CD14-positive monocyte (primary cell): ENCODE results near the gene DPF3. TPM values are rescaled to one million over a fixed set of nuclear protein-coding genes. Genes with fewer than 3 reads are reported as not detected.

ENCODE experiments used
- DNase-seq, 3 donors: peaks; one replicate each; pipeline ENCODE4 v3.0.0-alpha.2; 2011 to 2022
- H2AFZ ChIP-seq: 2 replicates; pipeline ENCODE4 v1.6.0; 2012; ENCODE audit warnings: mild to moderate bottlenecking, low read depth, low read length, inconsistent platforms; ENCODE audit not compliant: insufficient read depth, poor library complexity, severe bottlenecking
- H3K27ac ChIP-seq, 2 donors: 1 replicate in 1 of 2; 2 replicates in 1 of 2; pipeline ENCODE4 v1.5.1; 2012 to 2013; ENCODE audit warnings: low read length in 2 of 2, control low read depth in 1 of 2, inconsistent platforms in 1 of 2, low read depth in 1 of 2, mild to moderate bottlenecking in 1 of 2
- H3K27me3 ChIP-seq, 2 donors: one replicate each; pipeline versions ENCODE4 v1.6.0 to v1.6.1; 2011 to 2013; ENCODE audit warnings: low read length in 2 of 2; ENCODE audit not compliant: control insufficient read depth in 2 of 2, insufficient read depth in 2 of 2
- H3K36me3 ChIP-seq, 2 donors: replicated peaks in 1 of 2; 1 replicate in 1 of 2; 2 replicates in 1 of 2; pipeline versions ENCODE4 v1.5.1 to v1.6.1; 2012 to 2013; ENCODE audit warnings: low read length in 2 of 2, control low read depth in 1 of 2, inconsistent platforms in 1 of 2, mild to moderate bottlenecking in 1 of 2; ENCODE audit not compliant: insufficient read depth in 2 of 2, control insufficient read depth in 1 of 2
- H3K4me1 ChIP-seq, 2 donors: 1 replicate in 1 of 2; 2 replicates in 1 of 2; pipeline versions ENCODE4 v1.5.1 to v1.6.1; 2012 to 2013; ENCODE audit warnings: low read length in 2 of 2, control low read depth in 1 of 2, inconsistent platforms in 1 of 2, mild to moderate bottlenecking in 1 of 2, moderate library complexity in 1 of 2; ENCODE audit not compliant: insufficient read depth in 2 of 2, control insufficient read depth in 1 of 2
- H3K4me2 ChIP-seq: replicated peaks from 2 replicates; pipeline ENCODE3; 2012; ENCODE audit warnings: low read length, moderate library complexity, mild to moderate bottlenecking; ENCODE audit not compliant: poor library complexity, severe bottlenecking; ENCODE audit errors: extremely low read depth
- H3K4me3 ChIP-seq, 3 experiments: fragments of 200-600 bp in 1 of 3; sonication (generic) in 1 of 3; replicated peaks in 1 of 3; 1 replicate in 2 of 3; 2 replicates in 1 of 3; pipeline ENCODE4 v1.5.1; 2011 to 2013; ENCODE audit warnings: low read length in 3 of 3, mild to moderate bottlenecking in 3 of 3, control low read depth in 2 of 3, low read depth in 2 of 3, inconsistent platforms in 1 of 3, moderate library complexity in 1 of 3
- H3K79me2 ChIP-seq: 2 replicates; pipeline ENCODE4 v1.6.0; 2012; ENCODE audit warnings: mild to moderate bottlenecking, control low read depth, inconsistent platforms, low read length, moderate library complexity; ENCODE audit not compliant: insufficient read depth
- H3K9ac ChIP-seq: 2 replicates; pipeline ENCODE4 v1.6.0; 2017; ENCODE audit warnings: low read length, mild to moderate bottlenecking; ENCODE audit not compliant: insufficient read depth, poor library complexity, severe bottlenecking
- H3K9me3 ChIP-seq, 2 donors: replicated peaks in 1 of 2; 1 replicate in 1 of 2; 2 replicates in 1 of 2; pipeline versions ENCODE4 v1.5.1 to v1.6.1; 2012 to 2013; ENCODE audit warnings: low read length in 2 of 2, control low read depth in 1 of 2; ENCODE audit not compliant: control insufficient read depth in 1 of 2, insufficient read depth in 1 of 2
- H4K20me1 ChIP-seq: 2 replicates; pipeline ENCODE4 v1.6.0; 2012; ENCODE audit warnings: mild to moderate bottlenecking, low read length, control low read depth, moderate library complexity; ENCODE audit not compliant: insufficient read depth
- H3K27ac Mint-ChIP-seq, 7 donors: one replicate each; pipeline ENCODE4 v1.8.0; 2020; ENCODE audit warnings: mild to moderate bottlenecking in 7 of 7, mixed read lengths in 7 of 7, moderate library complexity in 6 of 7, inconsistent platforms in 2 of 7
- H3K27me3 Mint-ChIP-seq, 3 donors: one replicate each; pipeline ENCODE4 v1.8.0; 2021 to 2022; ENCODE audit warnings: low read depth in 3 of 3, mild to moderate bottlenecking in 3 of 3, mixed read lengths in 3 of 3, moderate library complexity in 3 of 3, inconsistent platforms in 1 of 3
- H3K36me3 Mint-ChIP-seq, 2 donors: one replicate each; pipeline ENCODE4 v1.8.0; 2020; ENCODE audit warnings: mixed read lengths in 2 of 2, inconsistent platforms in 1 of 2, mild to moderate bottlenecking in 1 of 2
- H3K4me1 Mint-ChIP-seq: one replicate; pipeline ENCODE4 v1.8.0; 2020; ENCODE audit warnings: mild to moderate bottlenecking, mixed read lengths
- H3K4me3 Mint-ChIP-seq, 2 donors: one replicate each; pipeline ENCODE4 v1.8.0; 2020; ENCODE audit warnings: mild to moderate bottlenecking in 2 of 2, mixed read lengths in 2 of 2, moderate library complexity in 1 of 2
- H3K9me3 Mint-ChIP-seq, 7 donors: one replicate each; pipeline ENCODE4 v1.8.0; 2020 to 2022; ENCODE audit warnings: mixed read lengths in 7 of 7, mild to moderate bottlenecking in 6 of 7, moderate library complexity in 6 of 7, inconsistent platforms in 2 of 7
- CTCF ChIP-seq: fragments of 200-600 bp; IDR thresholded peaks from one replicate; pipeline ENCODE4 v1.8.0; 2022; ENCODE audit warnings: antibody characterized with exemption, mild to moderate bottlenecking
- WGBS: methylation state at CpG from one replicate; pipeline ENCODE4 v1.1.5; 2013; ENCODE audit warnings: missing lambda C conversion rate; ENCODE audit not compliant: insufficient coverage; 5-methylcytosine and 5-hydroxymethylcytosine counted together
- intact Hi-C, 2 donors: fragments of 100-400 bp; cut with micrococcal nuclease; formaldehyde crosslinking; loops; one replicate each; pipeline versions ENCODE4 v1.15.0 to v1.15.1; 2023
- polyA plus RNA-seq, 3 donors: library from polyadenylated mRNA; depleted of rRNA in 1 of 3; unstranded in 2 of 3; stranded (reverse) in 1 of 3; fragments of 300-500 nt in 2 of 3; fragments of >200 nt in 1 of 3; fragmentation: Illumina TruSeq in 2 of 3; gene quantifications; 1 replicate in 2 of 3; 2 replicates in 1 of 3; pipeline ENCODE4 v1.2.3, GENCODE V29; 2012 to 2021

Gene DPF3
- polyA plus RNA-seq, 3 donors: 0.33 to 0.39 TPM; not detected in 1

DNA sequence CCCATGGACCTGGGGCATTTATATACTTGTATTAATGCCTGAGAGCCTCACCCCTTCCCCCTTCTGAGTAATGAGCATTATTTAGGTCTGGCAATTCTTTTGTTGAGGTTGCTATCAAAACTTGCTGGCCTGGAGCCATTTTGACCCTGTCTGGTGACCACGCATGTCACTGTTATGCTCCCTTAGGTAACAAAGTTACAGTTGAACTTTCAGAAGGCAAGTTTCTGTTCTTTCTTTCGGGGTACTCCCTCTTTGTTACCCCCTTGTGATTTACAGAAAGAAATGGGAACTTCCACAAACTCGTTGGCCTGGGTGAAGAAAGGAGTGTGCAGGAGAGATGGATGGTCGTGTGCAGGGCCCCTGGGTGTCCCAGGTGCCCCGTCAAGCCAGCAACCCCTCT is 305.4 kb downstream of the DPF3 start:
- Mint-ChIP-seq H3K27ac (no peak overlapping the region), H3K4me1 (no peaks in the 10 kb centered on the region), H3K36me3 (no peaks in the 10 kb centered on the region), H3K4me3 (no peak overlapping the region), H3K27me3 (peaks cover 31 to 43% (median 41%) of the 10 kb centered on the region in 3 donors), H3K9me3 (peaks cover 0 to 10% (median 2%) of the 10 kb centered on the region in 7 donors)
- Histone ChIP-seq H2AFZ (no peak overlapping the region), H3K36me3 (no peaks in the 10 kb centered on the region), H4K20me1 (no peaks in the 10 kb centered on the region), H3K9ac (no peak overlapping the region), H3K4me2 (no peak overlapping the region), H3K27me3 (peaks cover 18 to 39% of the 10 kb centered on the region in 2 donors), H3K79me2 (no peaks in the 10 kb centered on the region), H3K27ac (no peak overlapping the region), H3K4me1 (no peaks in the 10 kb centered on the region), H3K4me3 (no peak overlapping the region), H3K9me3 (no peaks in the 10 kb centered on the region)
- no peak for DNase-seq
- WGBS: no CpG with 5 or more reads among the region's 5 CpGs
- intact Hi-C loops: no loop called here
- TF ChIP-seq CTCF: no peak

DNA sequence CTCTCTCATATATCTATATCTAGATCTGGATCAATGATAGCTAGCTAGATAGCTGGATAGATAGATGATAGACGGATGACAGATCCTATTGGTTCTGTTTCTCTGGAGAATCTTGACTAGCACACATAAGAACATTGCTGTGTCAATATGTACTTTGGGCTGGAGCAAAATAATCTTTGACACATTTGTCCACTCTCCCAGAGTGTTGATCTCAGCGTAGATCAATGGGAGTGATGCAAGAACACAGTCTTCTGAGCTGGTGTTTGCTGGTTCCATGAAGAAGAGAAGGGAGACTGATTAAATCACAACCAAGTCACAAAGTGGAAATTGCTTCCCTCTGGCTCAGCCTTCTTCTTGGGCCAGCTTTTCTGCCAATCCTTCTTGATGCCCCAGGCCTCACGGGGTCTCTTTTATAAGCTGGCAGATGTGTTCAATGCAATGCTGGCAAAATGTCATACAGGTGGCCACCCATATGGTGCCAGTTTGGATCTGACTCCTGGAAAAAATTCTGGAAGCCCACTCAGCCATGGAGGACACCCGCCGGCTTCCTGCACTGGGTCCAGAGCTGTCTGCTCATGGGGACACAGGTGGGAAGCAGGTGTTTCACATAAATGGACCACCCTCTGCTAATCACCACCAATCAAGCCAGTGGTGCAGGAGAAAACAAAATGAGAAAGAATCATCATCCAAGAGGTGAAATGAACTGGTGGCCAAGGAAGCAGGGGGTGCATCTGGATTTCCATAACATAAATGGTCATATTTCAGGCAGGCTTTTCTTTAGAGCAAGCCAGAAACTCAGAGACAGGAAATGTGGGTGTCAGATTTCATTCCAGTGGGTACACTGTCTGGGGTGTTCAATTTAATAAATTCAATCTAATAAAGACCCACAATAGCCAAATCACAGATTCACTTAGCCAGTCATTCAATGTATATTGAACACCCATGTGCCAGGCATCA is 310.3 kb downstream of the DPF3 start:
- Histone ChIP-seq H3K4me2 (no peak overlapping the region), H2AFZ (no peak overlapping the region), H3K79me2 (no peaks in the 10 kb centered on the region), H3K9me3 (no peaks in the 10 kb centered on the region), H3K4me3 (no peak overlapping the region), H3K9ac (no peak overlapping the region), H3K27ac (no peak overlapping the region), H4K20me1 (no peaks in the 10 kb centered on the region), H3K36me3 (no peaks in the 10 kb centered on the region), H3K27me3 (peaks cover 3 to 4% of the 10 kb centered on the region in 2 donors), H3K4me1 (no peaks in the 10 kb centered on the region)
- H3K4me3 Mint-ChIP-seq: no peak overlapping the region
- DNase-seq: no peak
- peak overlapping the region in 1 of 7 donors; percentile 11 for H3K27ac Mint-ChIP-seq
- 100% methylated on average over 1 of the region's 5 CpGs for WGBS
- no peaks in the 10 kb centered on the region for H3K4me1 Mint-ChIP-seq
- TF ChIP-seq CTCF: no peak
- H3K9me3 Mint-ChIP-seq: peaks cover 0 to 5% (median 2%) of the 10 kb centered on the region in 7 donors
- intact Hi-C loops: no loop called here
- no peaks in the 10 kb centered on the region for H3K36me3 Mint-ChIP-seq
- peaks cover 13 to 21% (median 14%) of the 10 kb centered on the region in 3 donors for H3K27me3 Mint-ChIP-seq
